LNCaP clone FGC (cell line): ENCODE data around the gene LMF2.

Experiments used
- DNase-seq: peaks from one replicate; pipeline ENCODE4 v3.0.0-alpha.2; 2011; ENCODE audit warnings: low read depth
- H3K4me3 ChIP-seq: 2 replicates; pipeline ENCODE4 v1.5.1; 2011; ENCODE audit warnings: mild to moderate bottlenecking, low read depth, low read length, control low read depth
- TF ChIP-seq, protein P1 (sequence below): IDR thresholded peaks from 2 replicates; pipeline ENCODE4 v1.5.1; 2012; ENCODE audit warnings: mild to moderate bottlenecking; ENCODE audit not compliant: control insufficient read depth, insufficient read depth; ENCODE audit errors: extremely low read depth

Gene LMF2

GRCh38 chr22:50505276-50505775 is 2.2 kb downstream of the LMF2 start:
- TF ChIP-seq, protein P1, sequence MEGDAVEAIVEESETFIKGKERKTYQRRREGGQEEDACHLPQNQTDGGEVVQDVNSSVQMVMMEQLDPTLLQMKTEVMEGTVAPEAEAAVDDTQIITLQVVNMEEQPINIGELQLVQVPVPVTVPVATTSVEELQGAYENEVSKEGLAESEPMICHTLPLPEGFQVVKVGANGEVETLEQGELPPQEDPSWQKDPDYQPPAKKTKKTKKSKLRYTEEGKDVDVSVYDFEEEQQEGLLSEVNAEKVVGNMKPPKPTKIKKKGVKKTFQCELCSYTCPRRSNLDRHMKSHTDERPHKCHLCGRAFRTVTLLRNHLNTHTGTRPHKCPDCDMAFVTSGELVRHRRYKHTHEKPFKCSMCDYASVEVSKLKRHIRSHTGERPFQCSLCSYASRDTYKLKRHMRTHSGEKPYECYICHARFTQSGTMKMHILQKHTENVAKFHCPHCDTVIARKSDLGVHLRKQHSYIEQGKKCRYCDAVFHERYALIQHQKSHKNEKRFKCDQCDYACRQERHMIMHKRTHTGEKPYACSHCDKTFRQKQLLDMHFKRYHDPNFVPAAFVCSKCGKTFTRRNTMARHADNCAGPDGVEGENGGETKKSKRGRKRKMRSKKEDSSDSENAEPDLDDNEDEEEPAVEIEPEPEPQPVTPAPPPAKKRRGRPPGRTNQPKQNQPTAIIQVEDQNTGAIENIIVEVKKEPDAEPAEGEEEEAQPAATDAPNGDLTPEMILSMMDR, result no peak

GRCh38 chr22:50504369-50505211 is 2.9 kb downstream of the LMF2 start:
- TF ChIP-seq, protein P1, result no peak
- H3K4me3 ChIP-seq, result no peak overlapping the region

More at GRCh38 chr22:50505276-50505775, 2.2 kb downstream of the LMF2 start:
- no peak overlapping the region for H3K4me3 ChIP-seq
- no peak for DNase-seq

GRCh38 chr22:50503475-50504145 is 3.9 kb downstream of the LMF2 start:
- DNase-seq, result no peak
- TF ChIP-seq, protein P1, result no peak

More at GRCh38 chr22:50504369-50505211, 2.9 kb downstream of the LMF2 start:
- no peak for DNase-seq

DNA sequence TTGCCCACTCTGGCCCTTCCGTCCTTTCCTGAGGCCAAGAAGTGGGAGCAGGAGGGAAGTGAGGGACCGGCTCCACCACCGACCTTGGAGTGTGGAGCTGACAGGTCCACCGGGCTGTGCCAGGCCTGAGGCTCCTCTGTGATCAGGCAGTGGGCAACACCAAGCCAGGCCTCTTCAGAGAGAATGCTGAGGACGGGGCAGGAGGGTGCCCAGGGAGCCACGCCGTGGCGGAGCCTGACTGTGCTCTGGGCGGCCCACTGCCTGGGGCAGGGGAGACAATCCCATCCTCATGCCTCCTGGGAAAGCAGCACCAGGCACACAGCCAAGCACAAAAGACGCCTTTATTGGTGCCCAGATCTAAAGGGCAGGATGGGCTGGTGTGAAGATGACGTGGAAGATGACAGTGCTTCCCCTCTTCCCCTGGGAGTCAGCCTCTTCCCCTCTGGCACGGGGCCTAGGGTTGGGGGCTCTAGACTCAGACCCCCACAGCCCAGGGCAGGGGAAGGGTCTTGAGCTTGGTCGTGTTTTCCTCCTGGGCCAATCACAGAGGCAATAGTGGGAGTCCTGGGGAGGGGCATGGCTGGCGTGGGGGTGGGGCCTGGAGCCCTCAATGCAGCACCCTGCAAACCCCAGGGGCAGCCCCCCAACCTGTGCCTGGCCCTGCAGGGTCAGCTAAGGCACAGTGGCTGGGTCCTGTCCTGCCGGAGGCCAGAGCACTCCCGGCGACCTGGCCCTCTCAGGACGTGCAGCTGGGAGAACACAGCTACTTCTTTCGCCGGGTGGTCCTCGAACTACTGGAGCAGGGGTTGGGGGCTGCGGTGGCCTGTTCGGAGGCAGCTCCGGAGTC is 4.7 kb downstream of the LMF2 start:
- DNase-seq, result no peak
- H3K4me3 ChIP-seq, result no peak overlapping the region
- TF ChIP-seq, protein P1, result no peak

More at GRCh38 chr22:50503475-50504145, 3.9 kb downstream of the LMF2 start:
- H3K4me3 ChIP-seq, result no peak overlapping the region

- H3K4me3 ChIP-seq, result no peak overlapping the region
- TF ChIP-seq, protein P1, result no peak
- no peak for DNase-seq
Observed at GRCh38 chr22:50502096-50502495, 5.4 kb downstream of the LMF2 start.

DNA sequence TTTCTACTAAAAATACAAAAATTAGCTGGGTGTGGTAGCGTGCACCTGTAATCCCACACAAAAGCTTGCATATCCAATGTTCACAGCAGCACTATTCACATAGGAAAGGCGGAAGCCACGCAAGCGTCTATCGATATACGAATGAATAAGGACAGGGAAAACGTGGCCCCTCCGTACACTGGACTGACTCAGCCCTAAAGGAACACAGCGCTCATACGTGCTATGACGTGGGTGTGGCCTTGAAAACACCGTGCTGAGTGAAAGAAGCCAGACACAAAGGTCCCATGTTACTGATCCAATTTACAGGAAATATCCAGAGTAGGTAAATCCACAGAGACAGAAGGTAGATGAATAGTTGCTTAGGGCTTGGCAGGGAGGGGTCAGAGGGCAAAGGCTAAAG is 7.0 kb downstream of the LMF2 start:
- TF ChIP-seq, protein P1, result no peak
- DNase-seq, result no peak
- no peak overlapping the region for H3K4me3 ChIP-seq
